ENCODE measurements around the gene STK36. TPM values are rescaled to one million over a fixed set of nuclear protein-coding genes. Genes with fewer than 3 reads are reported as not detected.

Gene STK36
- total and polyA plus RNA-seq, 10 of the 15 experiments (the other 5 are each of a cell fraction or from before 2014, with no cell fraction given), result 4.0 to 22.8 (median 16.7) TPM

DNA sequence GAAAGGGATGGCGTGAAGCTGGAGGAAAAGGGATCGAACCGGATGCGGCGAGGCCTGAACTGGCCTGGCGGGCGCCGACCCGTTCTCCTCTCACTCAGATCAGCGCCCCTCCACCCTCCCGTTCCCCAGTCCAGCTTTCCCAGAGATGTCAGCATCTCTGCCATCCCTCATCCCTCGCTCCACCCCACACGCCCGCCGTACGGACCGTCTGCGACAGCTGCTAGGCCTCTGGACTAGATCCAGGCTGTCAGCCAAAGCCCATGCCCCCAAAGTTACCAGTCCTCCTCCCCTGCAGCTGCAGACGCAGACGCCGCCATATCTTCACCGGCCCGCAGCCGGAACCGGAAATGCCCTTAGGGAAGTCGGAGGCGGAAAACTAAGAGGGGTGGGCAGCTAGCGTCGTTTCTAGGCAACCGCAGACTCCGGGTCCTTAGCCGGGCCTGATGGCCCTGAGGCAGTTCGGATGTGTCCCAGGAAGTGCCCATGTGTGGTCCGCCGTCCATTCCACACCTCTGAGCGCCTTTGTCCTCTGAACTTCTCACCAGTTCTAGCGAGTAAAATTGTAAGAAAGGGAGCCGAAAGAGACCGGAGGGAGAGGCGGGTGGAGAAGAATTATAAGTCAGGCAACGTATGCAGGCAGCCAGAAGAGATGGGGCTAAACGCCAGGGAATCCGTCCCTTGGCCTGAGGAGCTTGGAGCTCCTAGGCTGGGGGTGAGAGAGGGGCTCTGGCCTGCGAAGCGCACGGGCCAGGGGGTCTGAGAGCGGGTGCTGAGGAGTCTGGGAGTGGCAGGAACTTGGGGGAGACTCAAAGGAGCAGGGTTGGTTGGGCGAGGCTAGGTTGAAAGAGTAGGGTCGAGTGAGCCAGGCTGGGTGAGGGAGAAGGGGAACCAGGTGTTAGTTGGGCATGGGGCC is at the start of gene STK36, which contains the start of gene RNF25 (continued):
- TF ChIP-seq, protein P1, sequence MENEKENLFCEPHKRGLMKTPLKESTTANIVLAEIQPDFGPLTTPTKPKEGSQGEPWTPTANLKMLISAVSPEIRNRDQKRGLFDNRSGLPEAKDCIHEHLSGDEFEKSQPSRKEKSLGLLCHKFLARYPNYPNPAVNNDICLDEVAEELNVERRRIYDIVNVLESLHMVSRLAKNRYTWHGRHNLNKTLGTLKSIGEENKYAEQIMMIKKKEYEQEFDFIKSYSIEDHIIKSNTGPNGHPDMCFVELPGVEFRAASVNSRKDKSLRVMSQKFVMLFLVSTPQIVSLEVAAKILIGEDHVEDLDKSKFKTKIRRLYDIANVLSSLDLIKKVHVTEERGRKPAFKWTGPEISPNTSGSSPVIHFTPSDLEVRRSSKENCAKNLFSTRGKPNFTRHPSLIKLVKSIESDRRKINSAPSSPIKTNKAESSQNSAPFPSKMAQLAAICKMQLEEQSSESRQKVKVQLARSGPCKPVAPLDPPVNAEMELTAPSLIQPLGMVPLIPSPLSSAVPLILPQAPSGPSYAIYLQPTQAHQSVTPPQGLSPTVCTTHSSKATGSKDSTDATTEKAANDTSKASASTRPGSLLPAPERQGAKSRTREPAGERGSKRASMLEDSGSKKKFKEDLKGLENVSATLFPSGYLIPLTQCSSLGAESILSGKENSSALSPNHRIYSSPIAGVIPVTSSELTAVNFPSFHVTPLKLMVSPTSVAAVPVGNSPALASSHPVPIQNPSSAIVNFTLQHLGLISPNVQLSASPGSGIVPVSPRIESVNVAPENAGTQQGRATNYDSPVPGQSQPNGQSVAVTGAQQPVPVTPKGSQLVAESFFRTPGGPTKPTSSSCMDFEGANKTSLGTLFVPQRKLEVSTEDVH (IDR thresholded peaks at IDR 0.05; ENCODE audit: low read depth, partially characterized antibody), result peak; percentile 69
- TF ChIP-seq, protein P2, sequence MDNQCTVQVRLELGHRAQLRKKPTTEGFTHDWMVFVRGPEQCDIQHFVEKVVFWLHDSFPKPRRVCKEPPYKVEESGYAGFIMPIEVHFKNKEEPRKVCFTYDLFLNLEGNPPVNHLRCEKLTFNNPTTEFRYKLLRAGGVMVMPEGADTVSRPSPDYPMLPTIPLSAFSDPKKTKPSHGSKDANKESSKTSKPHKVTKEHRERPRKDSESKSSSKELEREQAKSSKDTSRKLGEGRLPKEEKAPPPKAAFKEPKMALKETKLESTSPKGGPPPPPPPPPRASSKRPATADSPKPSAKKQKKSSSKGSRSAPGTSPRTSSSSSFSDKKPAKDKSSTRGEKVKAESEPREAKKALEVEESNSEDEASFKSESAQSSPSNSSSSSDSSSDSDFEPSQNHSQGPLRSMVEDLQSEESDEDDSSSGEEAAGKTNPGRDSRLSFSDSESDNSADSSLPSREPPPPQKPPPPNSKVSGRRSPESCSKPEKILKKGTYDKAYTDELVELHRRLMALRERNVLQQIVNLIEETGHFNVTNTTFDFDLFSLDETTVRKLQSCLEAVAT (IDR thresholded peaks at IDR 0.05), result peak; percentile 64

DNA sequence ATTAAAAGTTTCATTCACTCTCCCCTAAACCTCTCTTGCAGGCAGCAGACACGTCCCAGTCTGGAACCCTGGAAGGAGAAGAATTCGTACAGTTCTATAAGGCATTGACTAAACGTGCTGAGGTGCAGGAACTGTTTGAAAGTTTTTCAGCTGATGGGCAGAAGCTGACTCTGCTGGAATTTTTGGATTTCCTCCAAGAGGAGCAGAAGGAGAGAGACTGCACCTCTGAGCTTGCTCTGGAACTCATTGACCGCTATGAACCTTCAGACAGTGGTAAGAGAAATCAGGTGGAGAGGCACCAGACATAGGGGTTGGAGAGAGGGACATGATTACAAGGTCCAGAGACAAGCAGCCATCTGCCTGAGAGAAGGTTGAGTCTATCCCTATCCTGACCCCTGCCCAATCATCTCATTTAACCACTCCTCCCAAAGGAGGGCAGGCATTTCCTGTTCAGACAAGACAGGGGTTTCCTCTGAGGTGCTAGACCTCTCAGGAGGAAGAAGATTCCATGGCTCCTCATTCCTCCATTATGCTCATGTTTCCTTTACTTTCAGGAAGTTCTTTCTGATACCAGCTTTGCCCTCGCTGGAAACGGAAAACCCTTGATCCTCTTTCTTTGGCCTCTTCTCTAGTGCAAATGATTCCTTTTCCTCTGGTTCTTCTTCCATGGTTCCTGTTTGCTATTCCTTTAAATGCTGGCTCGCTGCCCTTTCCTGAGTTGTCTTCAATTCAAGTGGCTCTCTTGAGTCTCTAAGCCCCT is 49.1 kb upstream of the STK36 start:
- Histone ChIP-seq H4K20me1 (ENCODE audit: control insufficient read depth, insufficient read depth) (no peaks in the 10 kb centered on the region), H3K9ac (ENCODE audit: control insufficient read depth, insufficient read depth, low read length) (no peak overlapping the region), H3K36me3 (ENCODE audit: control insufficient read depth in 2 of 2, insufficient read depth in 2 of 2, low read length in 1 of 2) (no peaks in the 10 kb centered on the region), H3K27ac (ENCODE audit: control insufficient read depth, insufficient read depth) (no peak overlapping the region), H3K4me3 (no peak overlapping the region), H3K9me3 (replicated peaks; ENCODE audit: control insufficient read depth, insufficient read depth, low read length) (no peaks in the 10 kb centered on the region), H2AFZ (ENCODE audit: control insufficient read depth, low read depth, low read length) (no peak overlapping the region), H3K27me3 (replicated peaks in 1 of 2; ENCODE audit: control insufficient read depth in 2 of 2, insufficient read depth in 2 of 2, low read length in 1 of 2) (no peaks in the 10 kb centered on the region), H3K4me2 (ENCODE audit: control insufficient read depth, insufficient read depth) (no peak overlapping the region), H3K4me1 (ENCODE audit: control insufficient read depth, insufficient read depth, low read length) (no peaks in the 10 kb centered on the region), H3K79me2 (ENCODE audit: control insufficient read depth, insufficient read depth, low read length) (no peaks in the 10 kb centered on the region)
- TF ChIP-seq ZNF274 (IDR thresholded peaks at IDR 0.05; ENCODE audit: insufficient read depth, insufficient read length) (no peak), NFXL1 (IDR thresholded peaks at IDR 0.05; ENCODE audit: borderline replicate concordance) (no peak), SMC3 (IDR thresholded peaks at IDR 0.05; ENCODE audit: borderline replicate concordance, low read length) (no peak), TCF3 (IDR thresholded peaks at IDR 0.05; ENCODE audit: borderline replicate concordance, insufficient read depth, low read depth, low read length) (no peak), BACH1 (IDR thresholded peaks at IDR 0.05; ENCODE audit: borderline replicate concordance) (no peak), NBN (IDR thresholded peaks at IDR 0.05) (no peak), ATF7 (IDR thresholded peaks at IDR 0.05; ENCODE audit: low read depth) (no peak), TCF7 (IDR thresholded peaks at IDR 0.05; ENCODE audit: borderline replicate concordance) (no peak), TAF1 (IDR thresholded peaks at IDR 0.05; ENCODE audit: borderline replicate concordance, low read depth, low read length) (no peak), RB1 (IDR thresholded peaks at IDR 0.05; ENCODE audit: borderline replicate concordance) (no peak)
- TF ChIP-seq, protein P2 (IDR thresholded peaks at IDR 0.05), result no peak
- DNase-seq (ENCODE audit: low read depth, low spot score) (no peak), FAIRE-seq (no peak), ATAC-seq (no peak)
- WGBS (ENCODE audit: insufficient coverage, insufficient replicate concordance, low lambda C conversion rate, missing lambda C conversion rate), result 36% methylated on average over 7 of the region's 7 CpGs
- intact Hi-C loops (cut with micrococcal nuclease; ENCODE audit: unreplicated experiment), result no loop called here
- POLR2A ChIA-PET, result no interaction called here
- RAD21 ChIA-PET (ENCODE audit: unreplicated experiment), result no interaction called here
- CTCF ChIA-PET, result interaction anchor here (0.6 kb wide), 1 partner anchor 312 kb away, joined by 4 read pairs; no protein-coding TSS in a partner anchor
- in situ Hi-C loops (cut with MboI), result no loop called here
- SMC1A ChIA-PET (ENCODE audit: uncharacterized antibody, unreplicated experiment), result no interaction called here
- no TSS peak for BruUV-seq (replicated peaks)
